GM12891 (cell line): ENCODE measurements around the gene KIF4A.

ENCODE experiments used
- PAX5 ChIP-seq: IDR thresholded peaks from 2 replicates; pipeline ENCODE4 v1.6.1; 2011; ENCODE audit warnings: low read length, moderate library complexity, mild to moderate bottlenecking; ENCODE audit not compliant: insufficient read depth, severe bottlenecking
- POLR2A ChIP-seq: IDR thresholded peaks from 2 replicates; pipeline ENCODE4 v1.6.1; 2011; ENCODE audit warnings: low read depth, low read length, control low read depth
- POLR2AphosphoS5 ChIP-seq: IDR thresholded peaks from 2 replicates; pipeline ENCODE4 v1.6.1; 2011; ENCODE audit warnings: low read depth, low read length, control low read depth
- POU2F2 ChIP-seq: IDR thresholded peaks from 2 replicates; pipeline ENCODE4 v1.6.1; 2011; ENCODE audit warnings: low read depth, mild to moderate bottlenecking, control low read depth, low read length, moderate library complexity
- SPI1 ChIP-seq: IDR thresholded peaks from 2 replicates; pipeline ENCODE4 v1.6.1; 2011; ENCODE audit warnings: low read depth, low read length, control low read depth

DNA sequence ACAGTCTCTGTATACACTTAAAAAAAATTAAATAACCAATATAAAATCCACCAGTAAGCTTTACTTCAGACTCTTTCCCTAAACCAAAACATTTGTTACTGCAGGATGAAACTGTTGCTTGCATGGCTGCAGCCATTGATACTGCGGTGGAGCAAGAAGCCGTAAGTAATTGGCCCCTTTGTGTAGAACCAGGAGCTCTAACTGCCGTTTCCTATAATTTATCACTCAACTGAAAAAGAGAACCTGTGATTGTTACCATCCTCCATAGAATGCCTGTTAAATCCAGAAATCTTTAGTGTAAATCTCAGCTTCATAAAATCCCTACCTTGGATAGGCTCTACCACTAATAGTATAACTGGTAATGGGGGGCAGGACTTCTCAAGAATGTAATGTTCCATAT is 62.6 kb downstream of the KIF4A start:
- TF ChIP-seq POLR2A (no peak), POLR2AphosphoS5 (no peak), SPI1 (no peak), POU2F2 (no peak), PAX5 (no peak)
